ENCODE data around the gene TRAM2. TPM values are rescaled to one million over a fixed set of nuclear protein-coding genes. Genes with fewer than 3 reads are reported as not detected.

Gene TRAM2
- total and polyA plus RNA-seq, 2 of the 8 experiments (the other 6 are each of a cell fraction or from before 2014, with no cell fraction given), result 9.0 to 21.4 TPM

DNA sequence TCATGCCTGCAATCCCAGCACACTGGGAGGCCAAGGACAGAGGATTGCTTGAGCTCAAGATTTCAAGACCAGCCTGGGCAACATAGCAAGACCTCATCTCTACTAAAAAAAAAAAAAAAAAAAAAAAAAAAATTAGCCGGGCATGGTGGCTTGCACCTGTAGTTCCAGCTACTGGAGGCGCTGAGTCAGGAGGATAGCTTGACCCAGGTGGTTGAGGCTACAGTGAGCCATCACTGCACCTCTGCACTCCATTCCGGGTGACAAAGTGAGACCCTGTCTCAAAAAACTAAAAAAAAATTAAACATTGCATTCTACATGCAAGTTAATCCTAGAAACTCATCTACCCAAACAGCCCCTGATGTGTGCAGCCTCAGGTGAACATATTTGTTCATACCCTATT is 7.3 kb upstream of the TRAM2 start:
- Histone ChIP-seq H3K4ac (replicated peaks; ENCODE audit: insufficient read length, low read depth, low read length) (no peak overlapping the region), H4K91ac (replicated peaks; ENCODE audit: insufficient read length, low read length) (no peak overlapping the region), H4K5ac (ENCODE audit: insufficient read length, low read depth, low read length) (no peak overlapping the region), H3K27ac (ENCODE audit: low read depth, low read length) (no peak overlapping the region), H3K23ac (ENCODE audit: insufficient read length) (no peak overlapping the region), H3K27me3 (replicated peaks in 1 of 4; ENCODE audit: control insufficient read depth in 3 of 4, extremely low read depth in 1 of 4, insufficient read depth in 3 of 4, low read length in 3 of 4) (no peaks in the 10 kb centered on the region), H3K79me2 (ENCODE audit: control insufficient read depth in 1 of 2, insufficient read depth in 2 of 2, low read length in 2 of 2) (no peaks in the 10 kb centered on the region), H4K8ac (ENCODE audit: extremely low read depth, insufficient read depth, low read length) (no peak overlapping the region), H3K4me2 (ENCODE audit: insufficient read depth in 1 of 2, low read depth in 2 of 2, low read length in 2 of 2) (no peak overlapping the region), H3K4me1 (replicated peaks in 1 of 4; ENCODE audit: control insufficient read depth in 3 of 4, insufficient read depth in 4 of 4, low read length in 3 of 4) (peaks cover 0 to 2% (median 0%) of the 10 kb centered on the region in 4 experiments; a peak in 1 of 7 replicates), H3K9me3 (ENCODE audit: insufficient read depth in 2 of 2, low read depth in 1 of 2, low read length in 1 of 2) (no peaks in the 10 kb centered on the region), H2BK5ac (ENCODE audit: low read depth, low read length) (no peak overlapping the region), H3K9ac (replicated peaks in 1 of 4; ENCODE audit: extremely low read depth in 1 of 4, low read depth in 3 of 4, low read length in 3 of 4) (no peak overlapping the region), H2BK12ac (ENCODE audit: low read depth, low read length) (no peak overlapping the region), H2BK20ac (ENCODE audit: low read length) (no peak overlapping the region), H3K23me2 (ENCODE audit: low read depth, low read length) (no peaks in the 10 kb centered on the region), H2AK5ac (ENCODE audit: low read depth, low read length) (no peak overlapping the region), H4K20me1 (replicated peaks in 1 of 2; ENCODE audit: control insufficient read depth in 1 of 2, insufficient read depth in 2 of 2, low read length in 2 of 2) (no peaks in the 10 kb centered on the region), H3K4me3 (ENCODE audit: extremely low read depth in 1 of 4, insufficient read depth in 2 of 4, low read depth in 3 of 4, low read length in 4 of 4) (no peak overlapping the region), H3K79me1 (ENCODE audit: low read depth, low read length) (no peaks in the 10 kb centered on the region), H3K56ac (replicated peaks; ENCODE audit: insufficient read length, low read depth, low read length) (no peak overlapping the region), H2AFZ (ENCODE audit: low read length) (no peak overlapping the region), H3K18ac (ENCODE audit: extremely low read depth, low read length) (no peak overlapping the region), H3K36me3 (ENCODE audit: control insufficient read depth in 2 of 4, insufficient read depth in 4 of 4, low read length in 3 of 4) (no peaks in the 10 kb centered on the region), H2BK120ac (replicated peaks; ENCODE audit: low read depth, low read length) (no peak overlapping the region), H2BK15ac (ENCODE audit: low read length) (no peak overlapping the region), H3K14ac (ENCODE audit: insufficient read length) (no peak overlapping the region)
- no peak for FAIRE-seq
- ChIA-PET CTCF (ENCODE audit: partially characterized antibody) (interaction anchor here (1.0 to 2.3 kb wide), 2 partner anchors 9 to 13 kb away, joined by 3 to 11 read pairs; no protein-coding TSS in a partner anchor), POLR2A (ENCODE audit: partially characterized antibody) (no interaction called here)
- WGBS, 2 experiments (ENCODE audit: extremely low coverage in 1 of 2, insufficient coverage in 1 of 2, insufficient read length in 1 of 2, insufficient replicate concordance in 2 of 2, low coverage in 1 of 2, low lambda C conversion rate in 2 of 2, missing lambda C conversion rate in 1 of 2), result 82% methylated on average over 2 of the region's 3 CpGs; no CpG with 5 or more reads in 1 of the 2 experiments
- DNase-seq (ENCODE audit: low read depth in 1 of 2, low spot score in 2 of 2), result no peak
- TF ChIP-seq CHD2 (IDR thresholded peaks at IDR 0.05; ENCODE audit: low read length) (no peak), SIX5 (IDR thresholded peaks at IDR 0.05; ENCODE audit: low read depth, low read length) (no peak), TBP (IDR thresholded peaks at IDR 0.05; ENCODE audit: low read depth, low read length) (no peak), CTBP2 (IDR thresholded peaks at IDR 0.05; ENCODE audit: borderline replicate concordance, insufficient read depth, insufficient read length, low read length) (no peak), TCF12 (IDR thresholded peaks at IDR 0.05; ENCODE audit: low read depth, low read length) (no peak), HDAC6 (IDR thresholded peaks at IDR 0.05; ENCODE audit: low read depth, low read length) (no peak), SIN3A (conservative IDR thresholded peaks at IDR 0.05 in 1 of 2, IDR thresholded peaks at IDR 0.05 in 1 of 2; ENCODE audit: low read depth in 1 of 2, low read length in 2 of 2) (no peak), EGR1 (IDR thresholded peaks at IDR 0.05; ENCODE audit: borderline replicate concordance, low read depth, low read length) (no peak), JUN (IDR thresholded peaks at IDR 0.05; ENCODE audit: low read depth, low read length) (no peak)
